Esophagus muscularis mucosa (tissue), 4 donors: Measurements from ENCODE around the gene COPZ1. TPM values are rescaled to one million over a fixed set of nuclear protein-coding genes. Genes with fewer than 3 reads are reported as not detected.

Experiments
- DNase-seq: peaks from one replicate; pipeline ENCODE4 v3.0.0-alpha.2; 2017; ENCODE audit errors: extremely low spot score
- H3K27ac ChIP-seq, 4 donors: fragments of 200-600 bp; sonication (generic); replicated peaks in 1 of 4; 1 replicate in 3 of 4; 2 replicates in 1 of 4; pipeline ENCODE4 v1.5.1; 2016 to 2019; ENCODE audit warnings: mild to moderate bottlenecking in 1 of 4
- H3K27me3 ChIP-seq, 4 donors: fragments of 200-600 bp; sonication (generic); one replicate each; pipeline versions ENCODE4 v1.5.1 to v1.6.0; 2016 to 2019
- H3K36me3 ChIP-seq, 4 donors: fragments of 200-600 bp; sonication (generic); one replicate each; pipeline ENCODE4 v1.5.1; 2016 to 2019
- H3K4me1 ChIP-seq, 4 donors: fragments of 200-600 bp; sonication (generic); one replicate each; pipeline ENCODE4 v1.5.1; 2016 to 2019
- H3K4me3 ChIP-seq, 4 donors: fragments of 200-600 bp; sonication (generic); 1 replicate in 2 of 4; 2 replicates in 2 of 4; pipeline ENCODE4 v1.5.1; 2016 to 2019; ENCODE audit warnings: mild to moderate bottlenecking in 4 of 4, moderate library complexity in 1 of 4
- H3K9me3 ChIP-seq, 4 donors: fragments of 200-600 bp; sonication (generic); 1 replicate in 3 of 4; 2 replicates in 1 of 4; pipeline ENCODE4 v1.5.1; 2016 to 2019
- EP300 ChIP-seq: sonication (generic); formaldehyde crosslinking; IDR thresholded peaks from one replicate; pipeline ENCODE4 v1.6.1; 2017; ENCODE audit warnings: antibody characterized with exemption
- POLR2A ChIP-seq: fragments of 450-650 bp; IDR thresholded peaks from one replicate; pipeline ENCODE4 v1.6.1; 2017; ENCODE audit warnings: antibody characterized with exemption, moderate library complexity, mild to moderate bottlenecking, low read depth
- POLR2AphosphoS5 ChIP-seq, 2 donors: sonication (generic); formaldehyde crosslinking; IDR thresholded peaks; one replicate each; pipeline ENCODE4 v1.6.1; 2017; ENCODE audit warnings: antibody characterized with exemption in 2 of 2
- WGBS: methylation state at CpG from one replicate; pipeline ENCODE4 v1.1.5; 2018; 5-methylcytosine and 5-hydroxymethylcytosine counted together
- intact Hi-C: fragments of 100-400 bp; cut with DNase I; formaldehyde crosslinking; loops from one replicate; pipeline ENCODE4 v1.15.1; 2023
- total RNA-seq, 4 donors: library from RNA; depleted of rRNA; stranded (reverse); fragments of >200 nt; gene quantifications; one replicate each; pipeline versions ENCODE4 v1.1.0 to v1.2.1, GENCODE V29; 2016
- TF ChIP-seq, protein P1 (sequence below), 3 experiments: fragments of 200-600 bp in 2 of 3; fragments of 450-650 bp in 1 of 3; sonication (generic) in 2 of 3; IDR thresholded peaks; one replicate each; pipeline ENCODE4 v1.5.1; 2017 to 2019; ENCODE audit warnings: antibody characterized with exemption in 3 of 3, mild to moderate bottlenecking in 2 of 3, moderate library complexity in 1 of 3

COPZ1 gene
- total RNA-seq, 4 donors from 2014 or later, result 41.1 to 61.9 (median 48.5) TPM

DNA sequence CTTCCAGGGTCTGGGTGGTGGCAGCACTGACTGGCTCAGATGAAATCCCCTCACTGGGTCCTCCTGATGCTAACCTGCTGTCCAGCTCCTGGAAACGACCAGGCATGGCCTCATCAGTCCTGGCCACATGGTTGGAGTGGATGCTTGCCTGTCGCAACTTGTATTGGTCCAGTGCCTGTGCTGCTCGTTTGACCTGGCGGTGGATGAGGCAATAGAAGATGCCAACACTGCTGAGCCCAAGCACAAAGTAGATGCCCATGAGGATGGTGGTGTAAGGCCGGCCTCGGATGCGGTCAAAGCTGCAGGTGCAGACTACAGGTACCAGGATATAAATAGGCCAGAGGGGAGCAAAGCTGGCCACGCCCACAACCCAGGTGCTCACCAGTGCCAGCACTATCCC lies 38.1 kb downstream of the COPZ1 start:
- WGBS, result 80% methylated on average over 8 of the region's 8 CpGs
- Histone ChIP-seq H3K9me3 (no peaks in the 10 kb centered on the region), H3K4me3 (no peak overlapping the region), H3K27me3 (no peaks in the 10 kb centered on the region), H3K27ac (no peak overlapping the region), H3K4me1 (peaks cover 17 to 26% (median 23%) of the 10 kb centered on the region in 4 donors), H3K36me3 (no peaks in the 10 kb centered on the region)
- intact Hi-C loops, result loop anchor here (5.0 to 10.0 kb wide), 4 partner anchors 36 to 348 kb away; partner anchors contain the start of gene COPZ1
- TF ChIP-seq POLR2AphosphoS5 (IDR thresholded peaks at IDR 0.05) (no peak), EP300 (no peak), POLR2A (no peak)
- TF ChIP-seq, protein P1, sequence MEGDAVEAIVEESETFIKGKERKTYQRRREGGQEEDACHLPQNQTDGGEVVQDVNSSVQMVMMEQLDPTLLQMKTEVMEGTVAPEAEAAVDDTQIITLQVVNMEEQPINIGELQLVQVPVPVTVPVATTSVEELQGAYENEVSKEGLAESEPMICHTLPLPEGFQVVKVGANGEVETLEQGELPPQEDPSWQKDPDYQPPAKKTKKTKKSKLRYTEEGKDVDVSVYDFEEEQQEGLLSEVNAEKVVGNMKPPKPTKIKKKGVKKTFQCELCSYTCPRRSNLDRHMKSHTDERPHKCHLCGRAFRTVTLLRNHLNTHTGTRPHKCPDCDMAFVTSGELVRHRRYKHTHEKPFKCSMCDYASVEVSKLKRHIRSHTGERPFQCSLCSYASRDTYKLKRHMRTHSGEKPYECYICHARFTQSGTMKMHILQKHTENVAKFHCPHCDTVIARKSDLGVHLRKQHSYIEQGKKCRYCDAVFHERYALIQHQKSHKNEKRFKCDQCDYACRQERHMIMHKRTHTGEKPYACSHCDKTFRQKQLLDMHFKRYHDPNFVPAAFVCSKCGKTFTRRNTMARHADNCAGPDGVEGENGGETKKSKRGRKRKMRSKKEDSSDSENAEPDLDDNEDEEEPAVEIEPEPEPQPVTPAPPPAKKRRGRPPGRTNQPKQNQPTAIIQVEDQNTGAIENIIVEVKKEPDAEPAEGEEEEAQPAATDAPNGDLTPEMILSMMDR (IDR thresholded peaks at IDR 0.05), result no peak
- no peak for DNase-seq

DNA sequence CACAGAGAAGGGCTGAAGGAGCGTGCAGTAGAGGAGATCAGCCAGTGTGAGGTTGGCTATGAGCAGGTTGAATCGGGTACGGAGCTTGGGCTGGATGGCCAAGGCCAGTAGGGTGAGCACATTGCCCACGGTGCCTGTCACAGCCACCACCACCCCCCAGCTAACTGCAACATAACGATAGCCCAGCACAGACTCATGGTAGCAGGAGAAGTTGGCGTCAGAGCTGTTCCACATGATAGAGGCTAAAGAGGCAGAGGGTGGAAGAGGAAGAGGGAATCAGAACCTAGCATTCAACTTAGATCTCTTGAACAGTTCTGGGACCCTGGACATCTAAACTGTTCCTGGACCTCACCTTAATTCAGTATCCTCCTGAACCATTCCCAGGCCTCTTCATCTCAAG lies 38.7 kb downstream of the COPZ1 start:
- TF ChIP-seq EP300 (no peak), POLR2A (no peak), POLR2AphosphoS5 (IDR thresholded peaks at IDR 0.05) (no peak)
- TF ChIP-seq, protein P1 (IDR thresholded peaks at IDR 0.05), result no peak
- Histone ChIP-seq H3K9me3 (no peaks in the 10 kb centered on the region), H3K27me3 (no peaks in the 10 kb centered on the region), H3K27ac (no peak overlapping the region), H3K36me3 (no peaks in the 10 kb centered on the region), H3K4me1 (peaks cover 15 to 27% (median 23%) of the 10 kb centered on the region in 4 donors), H3K4me3 (no peak overlapping the region)
- no peak for DNase-seq
- 72% methylated on average over 6 of the region's 6 CpGs for WGBS
- intact Hi-C loops, result loop anchor here (5.0 to 10.0 kb wide), 4 partner anchors 36 to 349 kb away; partner anchors contain the start of gene COPZ1

DNA sequence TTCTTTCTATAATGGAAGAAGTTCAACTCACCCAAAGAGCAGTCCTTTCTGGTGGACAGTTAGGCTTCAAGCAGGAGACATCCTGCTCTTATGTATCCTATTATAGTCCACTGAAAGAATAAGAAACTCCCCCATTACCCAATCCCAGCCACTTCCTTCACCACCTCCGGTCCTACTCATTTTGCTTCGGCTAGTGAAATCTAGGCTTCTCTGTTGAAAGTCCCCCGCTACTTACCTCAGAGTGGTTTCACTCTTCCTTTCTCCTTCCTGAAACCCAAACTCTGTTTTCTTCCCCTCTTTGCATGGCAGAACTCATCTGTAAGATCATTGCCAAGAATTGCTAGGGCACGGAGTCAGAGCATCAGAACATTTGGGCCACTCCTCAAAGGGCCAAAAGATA lies 39.5 kb downstream of the COPZ1 start, which contains the start of gene GPR84:
Gene GPR84 (minus strand): TSS at position 74 of the 400 bp plus-strand sequence. CDS start 635 bp downstream, outside the sequence.
- H3K36me3 ChIP-seq, result no peaks in the 10 kb centered on the region
- no peaks in the 10 kb centered on the region for H3K27me3 ChIP-seq
- no peaks in the 10 kb centered on the region for H3K9me3 ChIP-seq
- no peak within 1 kb of the TSS for H3K4me3 ChIP-seq
- 72% methylated on average over 4 of the region's 4 CpGs for WGBS
- intact Hi-C loops, result loop anchor here (5.0 to 10.0 kb wide), 4 partner anchors 37 to 350 kb away; partner anchors contain the start of gene COPZ1
- H3K27ac ChIP-seq, result no peak within 1 kb of the TSS
- H3K4me1 ChIP-seq, result peaks cover 23 to 35% (median 29%) of the 10 kb centered on the region in 4 donors
- DNase-seq, result no peak
- TF ChIP-seq, protein P1 (IDR thresholded peaks at IDR 0.05), result no peak
- TF ChIP-seq EP300 (no peak), POLR2AphosphoS5 (IDR thresholded peaks at IDR 0.05) (no peak), POLR2A (no peak)

DNA sequence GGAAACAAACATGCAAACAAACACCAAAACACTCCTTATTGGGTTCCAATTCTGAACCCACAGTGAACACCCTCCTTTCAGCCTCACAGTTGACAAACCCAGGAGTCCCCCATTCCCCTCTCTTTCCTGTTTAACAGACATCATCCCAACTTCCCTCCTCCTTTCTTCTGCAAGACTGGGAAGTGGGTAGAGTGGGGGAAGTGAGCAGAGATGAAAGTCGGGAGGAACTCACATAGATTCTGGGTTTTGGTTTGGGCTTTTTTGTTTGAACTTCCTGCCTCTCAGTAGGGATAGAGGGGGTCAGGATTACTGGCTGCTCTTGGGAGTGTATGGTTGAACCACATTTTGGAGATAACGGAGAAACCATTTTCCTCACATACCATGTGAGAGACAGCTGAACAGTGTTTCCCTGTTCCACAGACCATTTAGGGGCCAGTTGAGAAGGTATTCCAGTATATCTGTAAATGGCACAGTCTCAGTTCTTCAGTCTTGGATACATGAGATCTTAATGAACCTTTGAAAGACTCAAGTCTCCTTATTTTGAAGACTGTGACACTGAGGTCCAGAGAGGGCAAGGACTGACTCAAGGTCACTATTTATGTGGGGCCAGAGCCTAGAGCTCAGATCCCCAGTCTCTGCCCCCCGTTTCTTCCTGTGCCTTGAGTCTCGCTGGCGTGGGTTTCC lies 43.2 kb downstream of the COPZ1 start:
- H3K27me3 ChIP-seq, result no peaks in the 10 kb centered on the region
- 26% methylated on average over 3 of the region's 5 CpGs for WGBS
- peak overlapping the region in 3 of 4 donors; percentile 28 to 50 (median 49) for H3K4me3 ChIP-seq
- no peaks in the 10 kb centered on the region for H3K36me3 ChIP-seq
- no peak for TF ChIP-seq EP300
- no peak for TF ChIP-seq POLR2A
- no peak for TF ChIP-seq POLR2AphosphoS5 (IDR thresholded peaks at IDR 0.05)
- TF ChIP-seq, protein P1 (IDR thresholded peaks at IDR 0.05), result no peak
- no peak for DNase-seq
- peaks cover 39 to 52% (median 50%) of the 10 kb centered on the region in 4 donors for H3K4me1 ChIP-seq
- peak overlapping the region; percentile 19 to 86 (median 62) for H3K27ac ChIP-seq
- no peaks in the 10 kb centered on the region for H3K9me3 ChIP-seq
- intact Hi-C loops, result loop anchor here (10.0 kb wide), 1 partner anchor 353 kb away; no protein-coding TSS in a partner anchor
